IMR-90 (cell line): ENCODE data around the gene SELENOP. TPM values are rescaled to one million over a fixed set of nuclear protein-coding genes. Genes with fewer than 3 reads are reported as not detected.

Experiments used
- ATAC-seq: fragments of 200-7000 bp; cut with Tn5 transposase; 2 replicates; pipeline ENCODE4 v1.9.1; 2020; ENCODE audit warnings: low read depth, mild to moderate bottlenecking, moderate library complexity
- BruUV-seq: library from RNA; stranded (reverse); fragments of 400-500 nt; replicated peaks from 2 replicates; lab custom pipeline; 2021; lab: Mats Ljungman, UMichigan
- CTCF ChIA-PET: fragments of 300-600 bp; formaldehyde crosslinking; extraction: SDS; loops from one replicate; lab custom pipeline; 2021; ENCODE audit warnings: antibody characterized with exemption; lab: Yijun Ruan, JAX
- POLR2A ChIA-PET: fragments of 300-600 bp; sonication (Branson Sonifier 250); formaldehyde crosslinking; loops from one replicate; lab custom pipeline; 2022; ENCODE audit warnings: antibody characterized with exemption; ENCODE audit not compliant: unreplicated experiment; lab: Charles Lee
- DNase-seq: peaks from one replicate; pipeline ENCODE4 v3.0.0; 2013
- H2AFZ ChIP-seq: replicated peaks from 2 replicates; pipeline ENCODE3; 2013; ENCODE audit warnings: low read length, mild to moderate bottlenecking; ENCODE audit not compliant: poor library complexity
- H2AK5ac ChIP-seq: 2 replicates; pipeline ENCODE4 v1.6.1; 2013; ENCODE audit warnings: low read depth, low read length, inconsistent platforms
- H2AK9ac ChIP-seq: replicated peaks from 2 replicates; pipeline ENCODE3; 2013; ENCODE audit warnings: mild to moderate bottlenecking, low read depth, low read length, moderate library complexity; ENCODE audit not compliant: poor library complexity
- H2BK120ac ChIP-seq: 2 replicates; pipeline ENCODE4 v1.6.1; 2013; ENCODE audit warnings: low read depth, low read length, inconsistent platforms
- H2BK15ac ChIP-seq: 3 replicates; pipeline ENCODE4 v1.6.1; 2013; ENCODE audit warnings: low read depth, low read length, inconsistent platforms
- H2BK20ac ChIP-seq: 2 replicates; pipeline ENCODE4 v1.6.1; 2013; ENCODE audit warnings: low read depth, mild to moderate bottlenecking, inconsistent platforms, low read length, moderate library complexity
- H2BK5ac ChIP-seq: 2 replicates; pipeline ENCODE4 v1.6.1; 2013; ENCODE audit warnings: mild to moderate bottlenecking, low read depth, low read length, inconsistent platforms; ENCODE audit not compliant: poor library complexity, severe bottlenecking
- H3K14ac ChIP-seq: replicated peaks from 2 replicates; pipeline ENCODE4 v1.6.1; 2013; ENCODE audit warnings: low read depth, low read length, inconsistent platforms
- H3K18ac ChIP-seq: 2 replicates; pipeline ENCODE4 v1.6.1; 2013; ENCODE audit warnings: low read depth, low read length, control low read depth
- H3K23ac ChIP-seq: 2 replicates; pipeline ENCODE4 v1.6.1; 2013; ENCODE audit warnings: low read depth, low read length, inconsistent platforms
- H3K27ac ChIP-seq: 2 replicates; pipeline ENCODE4 v1.5.1; 2013; ENCODE audit warnings: mild to moderate bottlenecking, control low read depth, low read length; ENCODE audit not compliant: insufficient read depth
- H3K27me3 ChIP-seq: 2 replicates; pipeline ENCODE4 v1.6.1; 2013; ENCODE audit warnings: low read length; ENCODE audit not compliant: control insufficient read depth, insufficient read depth
- H3K36me3 ChIP-seq: 2 replicates; pipeline ENCODE4 v1.6.1; 2013; ENCODE audit warnings: low read length, mixed read lengths; ENCODE audit not compliant: control insufficient read depth, insufficient read depth
- H3K4ac ChIP-seq: 2 replicates; pipeline ENCODE4 v1.6.1; 2013; ENCODE audit warnings: low read depth, low read length, inconsistent platforms
- H3K4me1 ChIP-seq: 2 replicates; pipeline ENCODE4 v1.6.1; 2013; ENCODE audit warnings: low read length, mixed read lengths; ENCODE audit not compliant: control insufficient read depth, insufficient read depth
- H3K4me2 ChIP-seq: 2 replicates; pipeline ENCODE4 v1.6.1; 2013; ENCODE audit warnings: low read depth, mild to moderate bottlenecking, control low read depth, low read length, moderate library complexity
- H3K4me3 ChIP-seq: 2 replicates; pipeline ENCODE4 v1.5.1; 2013; ENCODE audit warnings: low read depth, mild to moderate bottlenecking, control low read depth, low read length, moderate library complexity; ENCODE audit not compliant: insufficient read depth
- H3K56ac ChIP-seq: 2 replicates; pipeline ENCODE4 v1.6.1; 2013; ENCODE audit warnings: low read length, inconsistent platforms; ENCODE audit not compliant: insufficient read depth; ENCODE audit errors: extremely low read depth
- H3K79me1 ChIP-seq, 2 experiments: 2 replicates each; pipeline ENCODE4 v1.6.1; 2013; ENCODE audit warnings: low read length in 2 of 2, inconsistent platforms in 1 of 2, low read depth in 1 of 2
- H3K9ac ChIP-seq: 2 replicates; pipeline ENCODE4 v1.6.1; 2013; ENCODE audit warnings: low read depth, low read length, control low read depth
- H3K9me1 ChIP-seq: 2 replicates; pipeline ENCODE4 v1.6.1; 2013; ENCODE audit warnings: low read length, inconsistent platforms; ENCODE audit not compliant: insufficient read depth
- H3K9me3 ChIP-seq: 2 replicates; pipeline ENCODE4 v1.6.1; 2013; ENCODE audit warnings: low read length; ENCODE audit not compliant: control insufficient read depth, insufficient read depth
- H4K20me1 ChIP-seq: 2 replicates; pipeline ENCODE4 v1.6.1; 2013; ENCODE audit warnings: low read length, inconsistent platforms; ENCODE audit not compliant: insufficient read depth
- H4K5ac ChIP-seq: 2 replicates; pipeline ENCODE4 v1.6.1; 2013; ENCODE audit warnings: mild to moderate bottlenecking, low read depth, low read length, control low read depth
- H4K8ac ChIP-seq, 2 experiments: 2 replicates each; pipeline ENCODE4 v1.6.1; 2013; ENCODE audit warnings: low read depth in 2 of 2, low read length in 2 of 2, control low read depth in 1 of 2, inconsistent platforms in 1 of 2
- H4K91ac ChIP-seq: 2 replicates; pipeline ENCODE4 v1.6.1; 2013; ENCODE audit warnings: low read depth, low read length, inconsistent platforms; ENCODE audit not compliant: insufficient read depth
- MXI1 ChIP-seq: IDR thresholded peaks from 2 replicates; pipeline ENCODE4 v1.6.1; 2012; ENCODE audit warnings: low read depth, mild to moderate bottlenecking, low read length, moderate library complexity, borderline replicate concordance
- RAD21 ChIP-seq: IDR thresholded peaks from 2 replicates; pipeline ENCODE4 v1.6.1; 2012; ENCODE audit warnings: low read length, improper control_type of control experiment
- dilution Hi-C: fragments of 300-500 bp; cut with HindIII; formaldehyde crosslinking; loops from one replicate; pipeline ENCODE4 v1.14.3; 2018; ENCODE audit warnings: low sequenced_read_pairs; ENCODE audit not compliant: unreplicated experiment
- in situ Hi-C: fragments of 300-500 bp; cut with MboI; formaldehyde crosslinking; loops from 3 replicates; pipeline ENCODE4 v1.14.3; 2019; ENCODE audit warnings: low sequenced_read_pairs, inconsistent platforms, mixed read lengths
- intact Hi-C: fragments of 100-400 bp; cut with micrococcal nuclease; formaldehyde crosslinking; loops from 2 replicates; pipeline ENCODE4 v1.10.0; 2022
- polyA plus RNA-seq, 3 experiments: library from polyadenylated mRNA; depleted of rRNA; stranded (reverse); fragments of >200 nt; gene quantifications; 2 replicates each; pipeline ENCODE4 v1.2.3, GENCODE V29; 2012; ENCODE audit warnings: low replicate concordance in 1 of 3
- total RNA-seq: library from RNA; depleted of rRNA; stranded (reverse); fragments of >200 nt; gene quantifications from 2 replicates; pipeline ENCODE4 v1.2.3, GENCODE V29; 2012

Gene SELENOP
- total and polyA plus RNA-seq, 2 of the 4 experiments (the other 2 are of a cell fraction), result 0.55 to 1.1 TPM

GRCh38 chr5:42791151-42791550 lies 20.5 kb downstream of the SELENOP start:
- Histone ChIP-seq H2BK5ac (no peak overlapping the region), H4K5ac (no peak overlapping the region), H3K79me1 (no peaks in the 10 kb centered on the region), H3K4ac (no peak overlapping the region), H3K23ac (no peak overlapping the region), H3K9me1 (no peaks in the 10 kb centered on the region), H2BK120ac (no peak overlapping the region), H2BK15ac (no peak overlapping the region), H2BK20ac (no peak overlapping the region), H3K9me3 (no peaks in the 10 kb centered on the region), H3K4me1 (no peaks in the 10 kb centered on the region), H2AK9ac (no peak overlapping the region), H3K4me2 (no peak overlapping the region), H2AK5ac (no peak overlapping the region), H3K27me3 (no peaks in the 10 kb centered on the region), H4K91ac (no peak overlapping the region), H3K18ac (no peak overlapping the region), H3K14ac (no peak overlapping the region), H3K4me3 (no peak overlapping the region), H3K56ac (no peak overlapping the region), H3K36me3 (no peaks in the 10 kb centered on the region), H4K20me1 (no peaks in the 10 kb centered on the region), H3K9ac (no peak overlapping the region), H4K8ac (no peak overlapping the region), H3K27ac (no peak overlapping the region), H2AFZ (no peak overlapping the region)
- CTCF ChIA-PET, result no interaction called here
- DNase-seq (no peak), ATAC-seq (no peak)
- in situ Hi-C loops (no loop called here), dilution Hi-C loops (no loop called here), intact Hi-C loops (no loop called here)
- POLR2A ChIA-PET, result no interaction called here
- TF ChIP-seq RAD21 (no peak), MXI1 (no peak)
- no TSS peak for BruUV-seq
